Adrenal gland (tissue), 5 donors: ENCODE measurements around the gene STAG3.

Experiments used
- POLR2A ChIP-seq, 2 donors: fragments of 450-650 bp; IDR thresholded peaks; one replicate each; pipeline ENCODE4 v1.6.1; 2017; ENCODE audit warnings: antibody characterized with exemption in 2 of 2, mild to moderate bottlenecking in 2 of 2, moderate library complexity in 1 of 2
- TF ChIP-seq, protein P1 (sequence below), 6 experiments: fragments of 450-650 bp in 4 of 6; fragments of 200-600 bp in 2 of 6; sonication (generic) in 1 of 6; IDR thresholded peaks; 1 replicate in 5 of 6; 2 replicates in 1 of 6; pipeline versions ENCODE4 v1.5.1 to v1.8.0; 2016 to 2021; ENCODE audit warnings: antibody characterized with exemption in 6 of 6, mild to moderate bottlenecking in 2 of 6, moderate library complexity in 1 of 6
- donor health status: DM: no; HTN: no; CAD: no.

DNA sequence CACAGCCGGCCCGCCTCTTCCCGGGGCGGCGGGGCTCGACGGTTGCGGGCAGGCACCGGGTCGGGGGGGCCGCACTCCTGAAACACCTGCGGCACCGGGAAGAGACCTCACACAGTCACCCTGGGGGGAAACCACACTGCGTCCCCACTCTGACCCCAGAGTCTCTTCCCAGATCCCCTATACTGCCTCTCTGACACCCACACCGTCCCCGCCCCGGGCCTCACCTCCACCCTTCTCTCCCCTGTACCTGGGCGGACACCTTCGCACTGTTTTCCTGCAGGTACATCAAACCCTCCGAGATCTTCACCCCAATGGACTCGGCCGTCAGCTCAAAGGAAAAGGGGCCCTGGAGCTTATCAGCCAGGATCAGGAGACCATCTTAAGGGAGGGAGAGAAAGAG is 5.9 kb upstream of the STAG3 start:
- TF ChIP-seq, protein P1, sequence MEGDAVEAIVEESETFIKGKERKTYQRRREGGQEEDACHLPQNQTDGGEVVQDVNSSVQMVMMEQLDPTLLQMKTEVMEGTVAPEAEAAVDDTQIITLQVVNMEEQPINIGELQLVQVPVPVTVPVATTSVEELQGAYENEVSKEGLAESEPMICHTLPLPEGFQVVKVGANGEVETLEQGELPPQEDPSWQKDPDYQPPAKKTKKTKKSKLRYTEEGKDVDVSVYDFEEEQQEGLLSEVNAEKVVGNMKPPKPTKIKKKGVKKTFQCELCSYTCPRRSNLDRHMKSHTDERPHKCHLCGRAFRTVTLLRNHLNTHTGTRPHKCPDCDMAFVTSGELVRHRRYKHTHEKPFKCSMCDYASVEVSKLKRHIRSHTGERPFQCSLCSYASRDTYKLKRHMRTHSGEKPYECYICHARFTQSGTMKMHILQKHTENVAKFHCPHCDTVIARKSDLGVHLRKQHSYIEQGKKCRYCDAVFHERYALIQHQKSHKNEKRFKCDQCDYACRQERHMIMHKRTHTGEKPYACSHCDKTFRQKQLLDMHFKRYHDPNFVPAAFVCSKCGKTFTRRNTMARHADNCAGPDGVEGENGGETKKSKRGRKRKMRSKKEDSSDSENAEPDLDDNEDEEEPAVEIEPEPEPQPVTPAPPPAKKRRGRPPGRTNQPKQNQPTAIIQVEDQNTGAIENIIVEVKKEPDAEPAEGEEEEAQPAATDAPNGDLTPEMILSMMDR (IDR thresholded peaks at IDR 0.05), result no peak
- TF ChIP-seq POLR2A (IDR thresholded peaks at IDR 0.05), result no peak
